NCI-H1694 treated with DMSO at 0.1 percent for 48 hours (cell line): Measurements from ENCODE around the gene KRTAP1-5.
"Not testable (repeated sequence)": the region's sequence is repeated elsewhere in the genome, so short reads cannot be mapped to it uniquely, and the experiment has no call there.

Source experiments
- DNase-seq: peaks from one replicate; lab custom pipeline; 2025; lab: John Stamatoyannopoulos, UW

KRTAP1-5 gene

GRCh38 chr17:41026715-41027471 lies at the start of gene KRTAP1-5:
TSS of gene KRTAP1-5 (minus strand) at chr17:41027208. CDS start at chr17:41027155, 53 bp downstream.
- no peak for DNase-seq

- DNase-seq, result no peak
Observed at GRCh38 chr17:41076788-41077187, 49.8 kb upstream of the KRTAP1-5 start.

- DNase-seq, result no peak
Observed at GRCh38 chr17:41073676-41074075, 46.7 kb upstream of the KRTAP1-5 start.

- no peak for DNase-seq
Observed at GRCh38 chr17:41071606-41072360, 44.8 kb upstream of the KRTAP1-5 start.

GRCh38 chr17:41069031-41069430 lies 42.0 kb upstream of the KRTAP1-5 start:
- no peak for DNase-seq

GRCh38 chr17:41067281-41067680 lies 40.3 kb upstream of the KRTAP1-5 start:
- no peak for DNase-seq

- no peak for DNase-seq
Observed at GRCh38 chr17:41065829-41066624, 39.0 kb upstream of the KRTAP1-5 start, which contains the start of gene KRTAP2-4. TSS of gene KRTAP2-4 (minus strand) at chr17:41065879. CDS start at chr17:41065845, 34 bp downstream.

GRCh38 chr17:41065016-41065689 lies 38.1 kb upstream of the KRTAP1-5 start:
- DNase-seq, result not testable (repeated sequence)

- DNase-seq, result no peak
Observed at GRCh38 chr17:41064301-41064700, 37.3 kb upstream of the KRTAP1-5 start.

GRCh38 chr17:41063449-41063848 lies 36.4 kb upstream of the KRTAP1-5 start:
- DNase-seq, result no peak

GRCh38 chr17:41061964-41062363 lies 35.0 kb upstream of the KRTAP1-5 start:
- DNase-seq, result no peak

GRCh38 chr17:41060052-41060604 lies 33.1 kb upstream of the KRTAP1-5 start, which contains the start of gene KRTAP2-3:
TSS of gene KRTAP2-3 (minus strand) at chr17:41060114. CDS start at chr17:41060050, 64 bp downstream.
- DNase-seq, result no peak

- not testable (repeated sequence) for DNase-seq
Observed at GRCh38 chr17:41059276-41060051, 32.5 kb upstream of the KRTAP1-5 start.

- no peak for DNase-seq
Observed at GRCh38 chr17:41058741-41059140, 31.7 kb upstream of the KRTAP1-5 start.

- no peak for DNase-seq
Observed at GRCh38 chr17:41057547-41057946, 30.5 kb upstream of the KRTAP1-5 start.

GRCh38 chr17:41055130-41055529 lies 28.1 kb upstream of the KRTAP1-5 start, which contains the start of gene KRTAP2-2:
TSS of gene KRTAP2-2 (minus strand) at chr17:41055230. CDS start at chr17:41055211, 19 bp downstream.
- not testable (repeated sequence) for DNase-seq

- not testable (repeated sequence) for DNase-seq
Observed at GRCh38 chr17:41054556-41054955, 27.5 kb upstream of the KRTAP1-5 start.

- no peak for DNase-seq
Observed at GRCh38 chr17:41054025-41054424, 27.0 kb upstream of the KRTAP1-5 start.

- DNase-seq, result no peak
Observed at GRCh38 chr17:41052566-41052965, 25.6 kb upstream of the KRTAP1-5 start.

GRCh38 chr17:41049110-41049509 lies 22.1 kb upstream of the KRTAP1-5 start:
- no peak for DNase-seq
